PC-3 (cell line): ENCODE results near the gene DDC. TPM values are rescaled to one million over a fixed set of nuclear protein-coding genes. Genes with fewer than 3 reads are reported as not detected.
A peak's percentile ranks its signal among the peaks of the same experiment; 100 is the strongest.

Experiments used
- ATAC-seq: fragments of 200-7000 bp; cut with Tn5 transposase; 2 replicates; pipeline ENCODE4 v1.9.1; 2020; ENCODE audit warnings: mild to moderate bottlenecking, moderate library complexity
- BruUV-seq: library from RNA; stranded (reverse); fragments of 400-500 nt; replicated peaks from 2 replicates; lab custom pipeline; 2021; lab: Mats Ljungman, UMichigan
- CTCF ChIA-PET: fragments of 300-600 bp; sonication (Branson Sonifier 250); formaldehyde crosslinking; loops from one replicate; lab custom pipeline; 2022; ENCODE audit warnings: antibody characterized with exemption; lab: Charles Lee
- POLR2A ChIA-PET: fragments of 300-600 bp; sonication (Branson Sonifier 250); formaldehyde crosslinking; loops from one replicate; lab custom pipeline; 2022; ENCODE audit warnings: antibody characterized with exemption; ENCODE audit not compliant: unreplicated experiment; lab: Charles Lee
- DNase-seq: peaks from one replicate; pipeline ENCODE4 v3.0.0-alpha.2; 2015
- H2AFZ ChIP-seq: fragments of 300-600 bp; sonication (generic); 2 replicates; pipeline ENCODE4 v1.6.0; 2016; ENCODE audit warnings: antibody characterized with exemption, low read length
- H3F3A ChIP-seq: fragments of 300-600 bp; sonication (generic); one replicate; pipeline ENCODE4 v1.6.0; 2017; ENCODE audit warnings: antibody characterized with exemption, low read length, control low read depth, mild to moderate bottlenecking; ENCODE audit not compliant: unreplicated experiment
- H3K27ac ChIP-seq: fragments of 300-600 bp; sonication (generic); 2 replicates; pipeline ENCODE4 v1.5.1; 2016; ENCODE audit warnings: mild to moderate bottlenecking, low read length
- H3K27me3 ChIP-seq: fragments of 300-600 bp; sonication (generic); 2 replicates; pipeline ENCODE4 v1.6.1; 2016; ENCODE audit warnings: low read length, mixed read lengths
- H3K36me3 ChIP-seq: fragments of 300-600 bp; sonication (generic); 2 replicates; pipeline ENCODE4 v1.6.1; 2016; ENCODE audit warnings: low read depth, mixed run types, low read length, mixed read lengths
- H3K4me1 ChIP-seq: fragments of 300-600 bp; sonication (generic); 2 replicates; pipeline ENCODE4 v1.5.1; 2016; ENCODE audit warnings: low read length; ENCODE audit not compliant: insufficient read depth
- H3K4me2 ChIP-seq: fragments of 300-600 bp; sonication (generic); 2 replicates; pipeline ENCODE4 v1.6.0; 2016; ENCODE audit warnings: low read length
- H3K4me3 ChIP-seq: fragments of 300-600 bp; sonication (generic); 2 replicates; pipeline ENCODE4 v1.5.1; 2016; ENCODE audit warnings: mild to moderate bottlenecking, low read length, mixed read lengths
- H3K79me2 ChIP-seq: fragments of 300-600 bp; sonication (generic); 2 replicates; pipeline ENCODE4 v1.6.1; 2017; ENCODE audit warnings: low read length, mixed read lengths
- H3K9ac ChIP-seq: fragments of 300-600 bp; sonication (generic); 2 replicates; pipeline ENCODE4 v1.6.0; 2016; ENCODE audit warnings: mild to moderate bottlenecking, low read length
- H3K9me2 ChIP-seq: fragments of 300-600 bp; sonication (generic); replicated peaks from 2 replicates; pipeline ENCODE4 v1.6.1; 2016; ENCODE audit warnings: mixed run types, low read length, mixed read lengths
- H3K9me3 ChIP-seq: fragments of 300-600 bp; sonication (generic); 2 replicates; pipeline ENCODE4 v1.6.1; 2016; ENCODE audit warnings: low read length, mixed read lengths
- H4K20me1 ChIP-seq: fragments of 300-600 bp; sonication (generic); 2 replicates; pipeline ENCODE4 v1.6.1; 2016; ENCODE audit warnings: low read length, mixed read lengths
- EZH2 ChIP-seq: fragments of 300-600 bp; sonication (generic); IDR thresholded peaks from one replicate; pipeline ENCODE4 v1.6.1; 2017; ENCODE audit warnings: antibody characterized with exemption, mild to moderate bottlenecking, low read length; ENCODE audit not compliant: unreplicated experiment
- EZH2phosphoT487 ChIP-seq: fragments of 300-600 bp; sonication (generic); IDR thresholded peaks from 2 replicates; pipeline ENCODE4 v1.6.1; 2018; ENCODE audit warnings: mild to moderate bottlenecking, antibody characterized with exemption, low read length, borderline replicate concordance
- intact Hi-C: fragments of 100-400 bp; cut with micrococcal nuclease; formaldehyde crosslinking; loops from 2 replicates; pipeline ENCODE4 v1.9.0; 2023
- total RNA-seq: library from RNA; depleted of rRNA; stranded (reverse); fragments of >200 nt; gene quantifications from 2 replicates; pipeline ENCODE4 v1.2.3, GENCODE V29; 2014
- TF ChIP-seq, protein P1 (sequence below): fragments of 300-600 bp; sonication (generic); conservative IDR thresholded peaks from 2 replicates; pipeline ENCODE4 v1.5.1; 2017; ENCODE audit warnings: antibody characterized with exemption, low read depth, mild to moderate bottlenecking, low read length

Gene DDC
- total RNA-seq, 1 experiment from 2014 or later, result not detected

DNA sequence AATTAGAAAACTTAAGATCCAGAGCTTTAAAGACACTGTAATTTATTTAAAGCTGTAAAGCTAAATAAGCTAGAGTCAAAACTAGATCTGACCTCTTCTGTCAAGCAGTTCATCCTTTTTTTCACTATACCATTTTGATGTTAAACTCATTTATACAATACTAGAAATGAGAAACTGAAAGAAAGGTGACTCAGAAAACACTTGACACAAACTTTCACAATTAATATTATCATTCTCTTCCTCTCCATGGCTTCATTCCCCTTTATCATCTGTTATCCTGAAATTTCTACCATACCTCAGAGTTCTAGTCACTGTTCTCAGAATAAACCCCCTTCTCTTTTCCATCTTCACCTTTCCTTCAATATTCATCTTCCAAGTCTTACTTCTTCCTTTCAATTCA is 116.4 kb downstream of the DDC start:
- Histone ChIP-seq H3K27ac (no peak overlapping the region), H3F3A (peaks cover 5% of the 10 kb centered on the region), H3K9me2 (no peaks in the 10 kb centered on the region), H3K9me3 (no peaks in the 10 kb centered on the region), H3K4me1 (peaks cover 43% of the 10 kb centered on the region), H3K4me2 (peak overlapping the region; percentile 96), H3K27me3 (no peaks in the 10 kb centered on the region), H3K36me3 (peaks cover 19% of the 10 kb centered on the region), H3K9ac (peak overlapping the region; percentile 98; the same call in 1 of the 2 replicates), H3K4me3 (peak overlapping the region; percentile 95), H2AFZ (no peak overlapping the region), H3K79me2 (peaks cover 51% of the 10 kb centered on the region), H4K20me1 (peaks cover 33% of the 10 kb centered on the region)
- ATAC-seq (no peak), DNase-seq (no peak)
- intact Hi-C loops, result no loop called here
- ChIA-PET CTCF (no interaction called here), POLR2A (interaction anchor here (0.6 kb wide), 1 partner anchor 13 kb away, joined by 4 read pairs; no protein-coding TSS in a partner anchor)
- BruUV-seq, result no TSS peak
- TF ChIP-seq, protein P1, sequence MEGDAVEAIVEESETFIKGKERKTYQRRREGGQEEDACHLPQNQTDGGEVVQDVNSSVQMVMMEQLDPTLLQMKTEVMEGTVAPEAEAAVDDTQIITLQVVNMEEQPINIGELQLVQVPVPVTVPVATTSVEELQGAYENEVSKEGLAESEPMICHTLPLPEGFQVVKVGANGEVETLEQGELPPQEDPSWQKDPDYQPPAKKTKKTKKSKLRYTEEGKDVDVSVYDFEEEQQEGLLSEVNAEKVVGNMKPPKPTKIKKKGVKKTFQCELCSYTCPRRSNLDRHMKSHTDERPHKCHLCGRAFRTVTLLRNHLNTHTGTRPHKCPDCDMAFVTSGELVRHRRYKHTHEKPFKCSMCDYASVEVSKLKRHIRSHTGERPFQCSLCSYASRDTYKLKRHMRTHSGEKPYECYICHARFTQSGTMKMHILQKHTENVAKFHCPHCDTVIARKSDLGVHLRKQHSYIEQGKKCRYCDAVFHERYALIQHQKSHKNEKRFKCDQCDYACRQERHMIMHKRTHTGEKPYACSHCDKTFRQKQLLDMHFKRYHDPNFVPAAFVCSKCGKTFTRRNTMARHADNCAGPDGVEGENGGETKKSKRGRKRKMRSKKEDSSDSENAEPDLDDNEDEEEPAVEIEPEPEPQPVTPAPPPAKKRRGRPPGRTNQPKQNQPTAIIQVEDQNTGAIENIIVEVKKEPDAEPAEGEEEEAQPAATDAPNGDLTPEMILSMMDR, result no peak
- no peak for TF ChIP-seq EZH2phosphoT487
- TF ChIP-seq EZH2, result no peak

DNA sequence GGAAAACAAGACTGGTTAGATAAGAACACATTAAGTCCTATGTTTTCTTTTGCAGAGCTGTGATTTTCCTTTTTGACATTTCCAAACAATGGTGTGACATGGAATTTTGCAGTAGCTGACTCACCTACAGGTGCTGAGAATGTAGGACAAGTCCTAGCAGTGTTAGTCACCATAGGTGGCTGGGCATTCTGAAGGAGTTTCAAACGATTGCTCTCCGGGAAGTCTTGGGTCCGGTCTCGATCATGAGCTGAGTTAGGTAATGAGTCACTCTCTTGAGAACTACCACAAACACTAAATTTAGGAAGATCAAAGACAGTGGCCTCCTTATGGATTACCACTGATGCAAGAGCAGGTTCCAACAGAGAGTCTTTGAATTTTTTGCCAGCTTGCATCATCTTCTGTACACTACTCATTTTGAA is 118.7 kb downstream of the DDC start:
- Histone ChIP-seq H3K4me3 (no peak overlapping the region), H3K9me3 (no peaks in the 10 kb centered on the region), H3K36me3 (peaks cover 24% of the 10 kb centered on the region), H3K4me2 (peak overlapping the region; percentile 33), H4K20me1 (peaks cover 34% of the 10 kb centered on the region), H3K27me3 (no peaks in the 10 kb centered on the region), H3K9ac (no peak overlapping the region), H3K4me1 (peaks cover 43% of the 10 kb centered on the region), H3F3A (peaks cover 5% of the 10 kb centered on the region), H3K9me2 (no peaks in the 10 kb centered on the region), H2AFZ (no peak overlapping the region), H3K27ac (peak overlapping the region; percentile 48), H3K79me2 (peaks cover 72% of the 10 kb centered on the region)
- DNase-seq, result peak; percentile 96
- ATAC-seq, result peak; percentile 77
- POLR2A ChIA-PET, result interaction anchor here (0.5 to 0.9 kb wide), 3 partner anchors 10 to 894 kb away, joined by 3 to 5 read pairs (median 4); no protein-coding TSS in a partner anchor
- no peak for TF ChIP-seq EZH2phosphoT487
- no peak for TF ChIP-seq EZH2
- BruUV-seq, result no TSS peak
- CTCF ChIA-PET, result interaction anchor here (0.6 to 0.8 kb wide), 4 partner anchors 28 to 716 kb away, joined by 3 to 7 read pairs (median 4); no protein-coding TSS in a partner anchor
- intact Hi-C loops, result no loop called here

DNA sequence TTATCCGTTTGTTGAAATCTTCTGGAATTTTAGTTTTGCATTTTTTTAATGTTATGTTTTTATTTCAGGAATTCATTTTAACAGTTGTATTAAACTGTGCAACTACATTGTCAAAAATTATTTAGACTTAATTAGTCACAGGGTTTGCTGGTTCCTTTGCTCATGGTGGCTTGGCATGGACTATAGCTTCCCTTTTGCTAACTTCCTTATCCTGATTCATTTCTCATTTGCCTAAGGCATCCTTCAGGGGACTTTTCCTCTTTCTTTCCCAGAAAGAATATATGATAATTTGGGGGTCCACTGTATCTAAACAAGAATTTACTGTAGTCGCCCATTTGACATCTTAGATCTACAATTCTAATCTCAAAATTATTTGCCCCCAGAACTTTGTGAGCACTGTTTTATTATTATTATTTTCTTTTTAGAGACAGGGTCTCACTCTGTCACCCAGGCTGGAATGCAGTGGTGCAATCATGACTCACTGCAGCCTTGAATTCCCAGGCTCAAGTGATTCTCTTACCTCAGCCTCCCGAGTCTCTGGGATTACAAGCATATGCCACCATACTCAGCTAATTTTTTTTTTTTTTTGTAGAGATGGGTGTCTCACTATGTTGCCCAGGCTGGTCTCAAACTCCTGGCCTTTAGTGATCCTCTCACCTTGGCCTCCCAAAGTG is 128.9 kb downstream of the DDC start:
- Histone ChIP-seq H3K9me2 (no peaks in the 10 kb centered on the region), H3K36me3 (peaks cover 28% of the 10 kb centered on the region), H3K4me2 (peak overlapping the region; percentile 52), H3K9ac (no peak overlapping the region), H3K27ac (peak overlapping the region; percentile 64), H3K4me3 (no peak overlapping the region), H3K79me2 (peaks cover 6% of the 10 kb centered on the region), H2AFZ (no peak overlapping the region), H4K20me1 (no peaks in the 10 kb centered on the region), H3K9me3 (no peaks in the 10 kb centered on the region), H3K27me3 (no peaks in the 10 kb centered on the region), H3K4me1 (peaks cover 14% of the 10 kb centered on the region), H3F3A (no peaks in the 10 kb centered on the region)
- ChIA-PET POLR2A (interaction anchor here (0.6 to 0.9 kb wide), 2 partner anchors 10 to 13 kb away, joined by 3 to 4 read pairs; no protein-coding TSS in a partner anchor), CTCF (no interaction called here)
- DNase-seq, result peak; percentile 67
- ATAC-seq, result peak; percentile 88
- no peak for TF ChIP-seq EZH2
- TF ChIP-seq, protein P1, result no peak
- no peak for TF ChIP-seq EZH2phosphoT487
- intact Hi-C loops, result no loop called here
- no TSS peak for BruUV-seq
